Prostate gland (tissue), 2 donors: Measurements from ENCODE around the gene GRK4.

Experiments used
- POLR2AphosphoS5 ChIP-seq: sonication (generic); formaldehyde crosslinking; IDR thresholded peaks from one replicate; pipeline ENCODE4 v1.6.1; 2017; ENCODE audit warnings: antibody characterized with exemption
- TF ChIP-seq, protein P1 (sequence below), 4 experiments: fragments of 200-600 bp in 2 of 4; fragments of 450-650 bp in 2 of 4; sonication (generic) in 2 of 4; IDR thresholded peaks; 1 replicate in 3 of 4; 2 replicates in 1 of 4; pipeline ENCODE4 v1.5.1; 2016 to 2019; ENCODE audit warnings: antibody characterized with exemption in 4 of 4, mild to moderate bottlenecking in 2 of 4, moderate library complexity in 2 of 4

DNA sequence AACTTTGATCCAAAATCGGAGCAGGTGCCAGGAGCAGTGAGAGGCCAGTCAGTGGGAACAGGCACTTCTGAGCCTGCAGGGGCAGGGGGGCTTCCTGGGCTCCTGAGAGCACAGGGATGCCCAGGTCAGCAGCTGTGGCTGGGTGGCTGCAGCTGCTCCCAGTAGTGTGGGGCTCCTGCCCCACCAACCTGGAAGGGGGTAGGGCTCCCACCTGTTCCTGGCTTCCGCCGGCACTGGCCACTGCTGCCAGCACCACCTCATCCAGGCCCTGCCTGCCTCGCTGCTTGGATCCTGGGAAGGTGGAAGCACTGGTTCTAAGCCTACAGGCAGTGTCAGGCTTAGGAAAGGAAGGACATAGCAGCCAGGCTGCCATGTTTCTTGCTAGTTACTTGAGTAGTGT, 18.6 kb downstream of the GRK4 start:
- TF ChIP-seq, protein P1, sequence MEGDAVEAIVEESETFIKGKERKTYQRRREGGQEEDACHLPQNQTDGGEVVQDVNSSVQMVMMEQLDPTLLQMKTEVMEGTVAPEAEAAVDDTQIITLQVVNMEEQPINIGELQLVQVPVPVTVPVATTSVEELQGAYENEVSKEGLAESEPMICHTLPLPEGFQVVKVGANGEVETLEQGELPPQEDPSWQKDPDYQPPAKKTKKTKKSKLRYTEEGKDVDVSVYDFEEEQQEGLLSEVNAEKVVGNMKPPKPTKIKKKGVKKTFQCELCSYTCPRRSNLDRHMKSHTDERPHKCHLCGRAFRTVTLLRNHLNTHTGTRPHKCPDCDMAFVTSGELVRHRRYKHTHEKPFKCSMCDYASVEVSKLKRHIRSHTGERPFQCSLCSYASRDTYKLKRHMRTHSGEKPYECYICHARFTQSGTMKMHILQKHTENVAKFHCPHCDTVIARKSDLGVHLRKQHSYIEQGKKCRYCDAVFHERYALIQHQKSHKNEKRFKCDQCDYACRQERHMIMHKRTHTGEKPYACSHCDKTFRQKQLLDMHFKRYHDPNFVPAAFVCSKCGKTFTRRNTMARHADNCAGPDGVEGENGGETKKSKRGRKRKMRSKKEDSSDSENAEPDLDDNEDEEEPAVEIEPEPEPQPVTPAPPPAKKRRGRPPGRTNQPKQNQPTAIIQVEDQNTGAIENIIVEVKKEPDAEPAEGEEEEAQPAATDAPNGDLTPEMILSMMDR (IDR thresholded peaks at IDR 0.05), result no peak
- TF ChIP-seq POLR2AphosphoS5, result no peak
